ENCODE measurements around the gene CRB1.

The CRB1 gene

GRCh38 chr1:197304638-197305200, 36.7 kb downstream of the CRB1 start:
- DNase-seq (ENCODE audit: low spot score), result no peak

GRCh38 chr1:197305925-197306324, 37.9 kb downstream of the CRB1 start:
- no peak for DNase-seq (ENCODE audit: low spot score)

DNA sequence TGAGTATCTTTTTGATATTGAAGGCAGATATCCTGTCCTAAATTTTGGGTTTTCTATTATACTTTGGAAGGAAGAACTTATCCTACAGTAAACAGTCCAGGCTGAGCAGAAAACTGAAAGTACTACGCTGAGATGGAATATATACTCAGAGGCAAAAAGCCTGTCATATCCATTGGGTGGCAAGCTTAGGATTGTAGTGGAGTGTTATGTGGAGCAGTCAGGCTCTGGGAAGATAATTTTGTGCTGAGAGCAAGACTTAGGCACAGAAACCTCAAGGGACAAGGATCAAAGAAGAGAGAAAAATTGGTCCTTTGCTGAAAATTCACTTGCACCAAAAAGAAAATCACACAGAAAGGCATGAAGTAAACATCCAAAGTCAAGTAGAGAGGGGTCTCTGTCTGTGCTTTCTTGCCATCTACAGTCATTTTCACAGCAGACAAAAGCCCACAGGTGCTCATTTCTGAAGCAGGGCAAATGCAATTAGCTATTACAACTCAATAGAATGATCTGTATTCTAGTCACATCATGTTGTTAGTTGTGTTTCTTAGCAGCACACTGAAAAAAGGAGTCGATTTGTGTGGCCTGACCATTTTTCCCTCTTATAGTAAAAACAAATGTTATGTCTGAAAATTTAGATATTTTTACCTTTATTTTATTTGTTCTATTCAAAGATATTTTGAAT, 38.5 kb downstream of the CRB1 start:
- DNase-seq (ENCODE audit: low spot score), result no peak

- DNase-seq (ENCODE audit: low spot score), result no peak
These were observed 39.1 kb downstream of the CRB1 start for GRCh38 chr1:197307136-197307535.

GRCh38 chr1:197307551-197307950, 39.5 kb downstream of the CRB1 start:
- no peak for DNase-seq (ENCODE audit: low spot score)

GRCh38 chr1:197311081-197311480, 43.0 kb downstream of the CRB1 start:
- no peak for DNase-seq (ENCODE audit: low spot score)

DNA sequence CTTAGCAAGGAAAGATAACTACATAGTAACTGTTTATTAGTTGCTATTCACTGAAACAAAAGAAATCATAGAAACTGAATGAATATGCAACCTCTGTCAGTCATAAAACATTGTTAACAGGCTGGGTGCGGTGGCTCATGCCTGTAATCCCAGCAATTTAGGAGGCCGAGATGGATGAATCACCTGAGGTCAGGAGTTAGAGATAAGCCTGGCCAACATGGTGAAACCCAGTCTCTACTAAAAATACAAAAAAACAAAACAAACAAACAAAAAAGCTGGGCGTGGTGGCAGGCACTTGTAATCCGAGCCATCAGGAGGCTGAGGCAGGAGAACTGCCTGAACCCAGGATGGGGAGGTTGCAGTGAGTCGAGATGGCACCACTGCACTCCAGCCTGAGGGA, 44.1 kb downstream of the CRB1 start:
- no peak for DNase-seq (ENCODE audit: low spot score)

DNA sequence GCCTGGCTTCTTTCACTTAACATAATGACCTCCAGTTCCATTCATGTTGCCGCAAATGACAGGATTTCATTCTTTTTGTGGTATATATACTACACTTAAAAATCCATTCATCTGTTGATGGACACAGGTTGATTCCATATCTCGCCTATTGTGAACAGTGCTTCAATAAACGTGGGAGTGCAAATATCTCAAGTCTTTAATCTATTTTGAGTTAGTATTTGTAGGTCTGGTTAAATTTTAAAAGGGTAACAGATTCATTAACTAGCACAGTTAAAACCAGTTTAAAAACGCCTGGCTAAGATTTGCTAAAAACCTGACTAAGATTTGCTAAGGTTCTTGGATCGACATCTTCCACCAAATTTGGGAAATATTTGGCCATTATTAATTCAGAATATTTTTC, 45.7 kb downstream of the CRB1 start:
- DNase-seq (ENCODE audit: low spot score), result no peak

- DNase-seq (ENCODE audit: low spot score), result no peak
These were observed 46.6 kb downstream of the CRB1 start for GRCh38 chr1:197314682-197315081.

DNA sequence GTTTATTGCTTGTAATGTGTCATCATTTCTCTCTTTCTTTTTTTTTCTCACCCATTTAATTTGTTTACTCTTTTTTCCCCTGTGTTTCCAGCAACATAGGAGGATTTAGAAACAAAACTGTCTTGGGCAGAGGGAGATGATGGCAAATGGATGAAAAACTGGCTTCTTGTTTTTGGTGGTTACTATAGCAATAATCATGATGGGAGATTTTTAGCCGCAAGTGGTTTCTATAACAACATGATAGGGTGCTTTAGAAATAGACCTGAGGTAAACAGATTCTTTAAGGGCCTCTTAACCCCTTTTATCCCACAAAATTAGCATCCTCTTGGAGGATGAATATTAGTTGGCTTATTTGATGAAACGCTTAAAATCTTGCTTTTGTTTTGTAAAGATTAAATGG, 51.6 kb downstream of the CRB1 start:
- no peak for DNase-seq (ENCODE audit: low spot score)

- DNase-seq (ENCODE audit: low spot score), result no peak
These were observed 53.0 kb downstream of the CRB1 start for GRCh38 chr1:197320991-197321531.

DNA sequence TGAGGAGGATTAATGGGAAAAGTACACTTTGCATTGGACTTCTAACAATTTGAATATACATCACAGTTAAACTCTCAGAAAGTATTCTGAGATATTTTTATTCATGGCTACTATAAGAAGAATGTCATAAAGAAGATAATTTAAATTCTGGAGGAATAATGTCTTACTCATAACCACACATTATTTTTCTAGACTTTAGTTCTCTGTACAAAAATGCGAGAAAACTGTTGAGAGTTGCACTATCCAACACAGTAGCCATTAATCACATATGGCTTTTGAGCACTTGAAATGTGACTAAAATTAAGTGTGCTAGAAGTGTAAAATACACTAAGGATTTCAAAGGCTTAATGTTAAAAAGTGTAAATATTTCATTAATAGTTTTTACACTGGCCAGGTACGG, 53.8 kb downstream of the CRB1 start:
- DNase-seq (ENCODE audit: low spot score), result no peak

DNA sequence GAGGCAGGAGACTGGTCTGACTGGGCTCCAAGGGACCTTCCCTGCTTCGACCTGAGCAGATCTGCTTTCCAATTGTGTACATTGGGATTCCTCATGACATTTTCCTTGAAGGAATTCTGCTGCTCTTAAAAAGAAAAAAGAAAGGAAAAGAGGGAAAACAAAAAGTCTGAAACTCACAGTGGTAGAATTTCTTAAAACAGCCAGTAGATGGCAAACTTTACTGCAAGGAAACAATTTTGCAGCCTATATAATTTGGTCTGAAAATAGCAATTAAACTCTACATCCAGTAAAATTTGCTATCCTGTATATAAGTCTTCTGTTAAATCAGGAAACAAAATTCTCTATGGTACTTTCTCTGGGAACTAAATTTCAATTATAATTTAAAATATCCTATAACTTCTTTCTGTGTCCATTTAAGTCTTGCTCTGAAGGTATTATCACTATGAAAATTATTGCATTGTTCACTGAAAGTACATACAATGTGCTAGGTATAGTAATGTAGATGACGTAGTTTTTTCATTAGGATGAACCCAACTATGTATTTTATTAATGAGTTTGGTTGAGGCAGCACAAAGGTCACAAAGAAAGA, 59.8 kb downstream of the CRB1 start:
- no peak for DNase-seq (ENCODE audit: low spot score)

DNA sequence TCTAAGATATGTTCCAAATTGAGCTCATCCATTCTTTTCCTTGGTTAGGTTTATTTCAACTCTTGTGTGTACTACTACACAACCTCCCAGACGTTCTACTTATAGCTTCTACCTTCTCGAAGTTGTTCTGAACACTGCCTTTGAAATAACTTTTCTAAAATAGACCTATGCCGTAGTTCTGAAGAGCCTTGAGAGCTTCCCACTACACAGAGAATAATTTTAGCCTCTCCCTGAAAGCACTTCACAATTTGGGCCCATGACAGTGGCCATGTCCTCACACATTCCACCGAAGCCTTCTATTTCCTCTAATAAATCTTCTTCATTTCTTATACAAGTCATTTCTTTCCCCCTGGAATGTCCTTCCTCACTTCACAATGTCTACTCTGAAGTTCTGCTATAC, 62.2 kb downstream of the CRB1 start:
- DNase-seq (ENCODE audit: low spot score), result no peak

GRCh38 chr1:197331565-197331964, 63.5 kb downstream of the CRB1 start:
- DNase-seq (ENCODE audit: low spot score), result no peak

DNA sequence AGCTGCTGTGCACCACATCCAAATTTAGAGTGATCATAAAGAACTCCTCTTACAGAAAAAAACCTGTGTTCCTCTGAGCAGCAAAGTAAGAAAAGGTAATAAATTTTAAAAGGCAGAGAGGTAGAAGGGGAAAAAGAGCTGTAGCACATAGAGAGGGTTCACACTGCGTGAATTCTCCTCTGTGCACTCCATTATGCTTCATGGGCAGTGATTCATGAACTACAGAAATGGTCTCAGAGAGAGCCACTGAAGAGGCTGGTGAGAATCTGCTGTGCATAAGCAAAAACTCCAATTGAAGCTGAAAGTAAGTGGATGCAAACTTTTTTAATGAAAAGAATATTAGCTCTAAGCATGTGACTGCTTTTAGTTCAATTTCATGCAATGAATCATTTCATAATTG, 65.0 kb downstream of the CRB1 start:
- no peak for DNase-seq (ENCODE audit: low spot score)

- no peak for DNase-seq (ENCODE audit: low spot score)
These were observed 68.5 kb downstream of the CRB1 start for GRCh38 chr1:197336571-197336970.

DNA sequence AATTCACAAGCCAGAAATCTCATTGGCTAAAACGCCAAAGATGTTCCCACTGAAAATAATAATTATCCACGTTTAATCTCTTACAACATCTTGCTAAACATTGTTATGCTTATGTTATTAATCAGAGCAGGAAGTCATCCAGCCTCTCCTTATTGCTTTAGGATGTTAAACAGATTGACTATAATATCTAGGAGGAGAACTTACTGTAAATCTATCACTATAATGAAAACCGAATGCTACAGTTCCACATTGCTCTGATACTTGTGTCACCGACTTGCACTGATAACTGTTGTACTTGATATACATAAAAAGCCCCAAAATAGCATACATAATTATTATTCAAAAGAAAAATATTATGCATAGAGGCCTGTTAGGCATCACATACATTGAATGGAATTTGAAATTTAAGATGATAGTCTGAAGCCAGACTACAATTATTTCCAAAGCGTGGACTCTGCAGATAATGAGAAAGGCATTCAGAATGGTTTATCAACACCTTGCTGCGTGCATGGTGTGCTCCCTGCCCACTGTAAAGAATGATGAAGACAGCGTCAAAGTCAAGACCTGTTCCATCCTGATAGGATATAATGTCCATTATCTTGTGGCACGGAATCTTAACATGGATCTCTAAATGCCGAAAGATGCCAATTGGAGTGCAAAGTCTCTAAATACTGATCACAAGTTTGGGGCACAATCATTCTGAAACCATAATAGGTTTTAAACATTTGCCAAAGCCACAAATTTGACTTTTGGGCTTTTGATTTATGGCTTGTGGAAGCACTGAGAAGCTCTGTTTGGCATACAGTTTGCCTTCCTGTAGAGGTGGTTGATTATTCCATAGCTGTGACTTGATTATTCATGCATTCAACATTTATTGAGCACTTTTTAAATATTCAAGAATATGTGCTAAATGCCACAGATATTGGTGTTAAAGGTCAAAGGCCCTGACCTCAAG, 71.3 kb downstream of the CRB1 start:
- no peak for DNase-seq (ENCODE audit: low spot score)

- DNase-seq (ENCODE audit: low spot score), result no peak
These were observed 73.6 kb downstream of the CRB1 start for GRCh38 chr1:197341626-197342025.

- DNase-seq (ENCODE audit: low spot score), result no peak
These were observed 74.1 kb downstream of the CRB1 start for GRCh38 chr1:197342044-197342565.

DNA sequence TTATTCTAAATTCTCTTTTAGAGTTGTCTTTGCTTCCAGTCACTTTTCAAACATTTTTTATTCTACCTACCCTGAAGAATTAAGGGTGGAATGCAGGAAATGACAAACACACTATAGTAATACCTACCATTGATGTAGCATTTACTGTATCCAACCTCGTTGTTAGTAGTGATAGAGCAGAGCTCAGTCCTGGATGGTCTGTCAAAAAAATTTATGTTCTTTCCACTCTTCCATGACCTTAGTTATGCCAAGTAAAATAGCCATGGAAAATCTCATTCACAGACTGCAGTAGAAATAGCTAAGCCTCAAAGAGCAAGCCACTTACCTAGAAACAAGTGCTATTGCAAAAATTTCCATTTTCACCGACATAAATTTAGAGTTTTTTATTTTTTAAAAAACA, 74.6 kb downstream of the CRB1 start:
- DNase-seq (ENCODE audit: low spot score), result no peak

DNA sequence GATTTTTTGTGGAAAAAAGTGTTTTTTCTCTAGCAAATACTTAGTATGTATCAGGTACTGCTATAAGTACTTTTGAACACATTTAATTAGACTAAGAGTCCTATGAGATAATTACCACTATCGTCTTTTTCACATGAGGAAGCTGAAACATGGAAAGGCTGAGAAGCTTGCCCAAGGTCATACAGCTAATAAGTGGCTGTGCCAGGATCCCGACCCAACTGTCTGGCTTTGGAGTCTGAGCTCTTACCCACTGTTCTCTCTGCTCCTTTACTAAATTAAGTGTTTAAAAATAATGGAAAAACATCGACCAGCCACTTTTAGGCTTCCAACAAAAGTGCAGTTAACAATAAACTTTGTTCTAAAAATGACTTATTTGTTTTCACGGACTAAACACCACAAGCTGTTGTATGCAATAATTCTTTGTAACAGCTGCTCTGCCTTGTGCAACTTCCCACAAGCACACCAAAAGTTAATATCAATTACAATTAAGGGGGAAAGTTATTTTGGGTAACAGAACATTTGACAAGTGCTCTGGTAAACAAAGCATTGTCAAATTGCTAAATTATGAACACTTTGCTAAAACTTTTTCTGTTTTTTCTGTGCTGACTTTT, 75.7 kb downstream of the CRB1 start:
- DNase-seq (ENCODE audit: low spot score), result no peak

Measured in CD4-positive, alpha-beta T cell treated with Interleukin-2 at 100 ng/mL for 4 hours (primary cell).